NCI-H748 treated with DMSO at 0.1 percent for 48 hours (cell line): ENCODE measurements around the gene MRPL45.
"Not testable (repeated sequence)": the region's sequence is repeated elsewhere in the genome, so short reads cannot be mapped to it uniquely, and the experiment has no call there.

ENCODE experiments used
- DNase-seq: peaks from one replicate; lab custom pipeline; 2025; lab: John Stamatoyannopoulos, UW

MRPL45 gene

DNA sequence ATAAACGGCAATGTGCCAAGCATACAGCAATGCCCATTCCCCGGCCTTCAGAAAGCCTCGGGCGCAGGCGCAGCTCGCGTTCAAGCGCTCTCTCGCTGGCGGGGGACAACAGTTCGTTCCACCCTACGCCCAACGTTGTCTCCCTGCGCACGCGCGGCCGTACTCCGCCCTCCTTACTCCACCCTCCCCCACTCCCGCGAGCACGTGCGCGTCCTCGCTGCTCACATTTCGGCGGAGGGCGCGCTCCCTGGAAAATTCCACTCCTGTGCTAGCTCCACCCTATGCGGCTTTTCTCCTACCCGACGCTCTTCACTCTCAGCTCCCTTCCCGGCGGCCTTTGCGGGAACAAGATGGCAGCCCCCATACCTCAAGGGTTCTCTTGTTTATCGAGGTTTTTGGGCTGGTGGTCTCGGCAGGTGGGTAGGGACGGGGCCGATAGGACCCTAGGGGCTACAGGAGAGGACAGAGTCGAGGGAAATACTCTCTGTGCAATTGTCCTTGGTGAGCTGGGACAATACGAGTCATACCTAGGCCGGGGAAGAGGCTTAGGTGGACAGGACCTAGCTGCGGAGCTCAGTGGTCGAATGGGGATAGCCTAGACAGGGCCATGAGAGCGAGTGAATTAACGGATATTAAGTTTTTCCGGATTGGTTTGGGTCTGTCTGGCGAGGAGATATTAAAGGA is at the start of gene MRPL45:
MRPL45 (plus strand) TSS at position 335 of the 684 bp plus-strand sequence; CDS start at position 351, 16 bp downstream.
- peak; percentile 87 for DNase-seq

DNA sequence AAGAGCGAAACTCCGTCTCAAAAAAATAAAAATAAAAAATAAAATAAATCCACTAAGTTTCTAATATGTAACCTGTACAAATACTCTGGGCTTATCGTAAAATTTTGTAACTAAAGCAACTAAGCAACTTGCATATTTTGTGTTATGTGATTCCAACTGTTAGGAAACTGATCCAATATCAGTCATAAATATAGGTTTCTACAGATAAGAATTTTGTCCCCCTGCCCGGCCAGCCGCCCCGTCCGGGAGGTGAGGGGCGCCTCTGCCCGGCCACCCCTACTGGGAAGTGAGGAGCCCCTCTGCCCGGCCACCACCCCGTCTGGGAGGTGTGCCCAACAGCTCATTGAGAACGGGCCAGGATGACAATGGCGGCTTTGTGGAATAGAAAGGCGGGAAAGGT is 43.8 kb upstream of the MRPL45 start:
- DNase-seq: not testable (repeated sequence)

DNA sequence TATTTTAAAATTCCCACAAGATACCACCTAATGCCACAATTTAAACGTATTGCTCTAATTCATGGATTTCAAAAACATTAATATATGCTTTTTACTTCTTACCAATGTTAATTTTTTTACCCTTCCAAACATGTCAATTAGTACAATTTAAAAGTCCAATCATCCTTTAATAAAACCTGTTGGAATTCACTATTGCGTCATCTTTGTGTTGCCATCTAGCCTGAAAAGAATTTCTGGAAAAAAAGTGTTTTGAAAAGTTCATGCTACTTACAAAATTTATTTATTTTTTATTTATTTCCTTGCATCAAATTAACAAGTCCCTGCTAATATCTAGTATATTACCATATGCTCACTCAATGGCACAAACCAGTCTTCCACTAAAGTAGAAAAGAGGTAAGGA is 42.6 kb upstream of the MRPL45 start:
- DNase-seq: not testable (repeated sequence)

DNA sequence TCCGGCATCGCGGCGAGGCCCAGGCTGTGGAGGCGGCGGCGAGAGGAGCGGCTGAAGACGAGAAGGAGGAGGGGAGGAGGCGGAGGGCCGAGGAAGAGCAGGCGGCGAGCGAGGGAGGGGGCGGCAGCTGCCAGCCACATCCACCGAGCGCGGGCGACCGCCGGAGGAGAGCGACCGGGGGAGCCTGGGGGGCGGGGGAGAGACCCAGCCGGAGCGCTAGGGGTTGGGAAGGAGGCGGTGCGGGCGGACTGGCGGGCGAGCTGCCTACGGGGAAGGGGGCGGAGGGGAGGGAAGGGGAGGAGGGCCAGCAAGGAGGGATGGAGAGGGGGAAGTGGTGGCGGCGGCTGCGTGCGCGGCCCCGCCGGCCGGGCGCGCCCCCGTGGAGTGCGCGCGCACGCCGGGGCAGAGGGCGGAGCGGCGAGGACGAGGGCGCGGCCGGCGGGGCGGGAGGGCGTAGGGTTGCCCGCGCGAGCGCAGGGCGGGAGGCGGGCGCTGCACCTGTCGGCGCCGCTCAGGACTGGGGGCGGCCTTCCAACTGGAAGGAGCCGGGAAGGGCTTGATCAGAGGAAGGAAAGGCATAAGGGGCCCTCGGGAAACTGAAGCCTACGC is 39.9 kb upstream of the MRPL45 start:
- DNase-seq: peak; percentile 50

DNA sequence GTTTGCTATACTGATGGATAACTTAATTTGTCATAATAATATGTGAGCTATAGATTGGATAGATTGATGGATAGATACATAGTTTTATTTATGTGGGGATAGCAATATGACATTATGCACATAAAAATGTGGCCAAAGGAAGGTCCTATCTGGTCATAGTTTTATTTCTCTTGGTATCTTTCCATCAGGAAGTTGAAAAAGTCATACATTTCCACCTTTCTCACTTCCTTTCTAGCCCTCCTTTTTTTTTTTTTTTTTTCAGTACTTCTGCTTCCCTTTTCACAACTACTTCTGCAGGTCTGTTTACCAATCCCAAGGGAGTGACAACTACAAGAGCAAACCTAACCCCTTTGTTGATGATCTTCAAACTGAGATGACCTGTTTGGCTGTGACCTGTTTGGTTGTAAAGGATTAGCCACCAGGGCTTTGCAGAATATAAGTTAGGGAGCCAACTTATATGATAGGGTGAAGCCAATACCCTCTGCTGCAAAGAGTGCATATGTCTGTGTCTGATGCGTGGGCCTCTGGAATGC is 30.9 kb upstream of the MRPL45 start:
- not testable (repeated sequence) for DNase-seq

DNA sequence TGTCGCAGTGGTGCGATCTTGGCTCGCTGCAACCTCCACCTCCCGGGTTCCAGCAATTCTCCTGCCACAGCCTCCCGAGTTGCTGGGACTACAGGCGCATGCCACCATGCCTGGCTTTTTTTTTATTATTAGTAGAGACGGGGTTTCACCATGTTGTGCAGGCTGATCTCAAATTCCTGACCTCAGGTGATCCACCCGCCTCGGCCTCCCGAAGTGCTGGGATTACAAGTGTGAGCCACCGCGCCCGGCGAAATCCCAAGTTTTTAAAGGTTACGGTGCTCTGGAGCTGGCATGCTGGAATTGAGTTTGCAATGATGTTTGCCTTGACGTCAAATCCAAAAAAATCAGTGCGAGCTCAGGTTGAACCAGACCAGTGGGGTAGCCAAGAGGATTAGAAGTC is 30.4 kb upstream of the MRPL45 start:
- not testable (repeated sequence) for DNase-seq

DNA sequence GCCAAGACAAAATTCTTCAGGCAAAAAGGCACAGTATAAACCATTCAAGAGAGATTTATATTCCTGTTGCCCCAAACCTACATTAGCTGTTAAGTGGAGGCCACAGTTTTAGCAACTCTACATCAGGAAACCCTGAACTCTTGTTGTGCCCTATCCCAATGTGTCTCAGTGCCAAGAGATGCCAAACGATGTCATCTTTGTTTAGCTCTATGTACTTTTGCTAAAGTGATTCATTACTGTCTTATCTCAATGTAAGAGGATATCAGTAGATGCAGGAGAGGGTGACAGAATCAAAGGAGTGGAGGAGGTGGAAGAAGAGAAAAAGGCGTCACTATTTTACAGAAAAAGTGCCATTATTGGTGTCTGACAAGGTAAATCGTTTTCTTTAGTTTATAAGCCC is 28.8 kb upstream of the MRPL45 start:
- not testable (repeated sequence) for DNase-seq

DNA sequence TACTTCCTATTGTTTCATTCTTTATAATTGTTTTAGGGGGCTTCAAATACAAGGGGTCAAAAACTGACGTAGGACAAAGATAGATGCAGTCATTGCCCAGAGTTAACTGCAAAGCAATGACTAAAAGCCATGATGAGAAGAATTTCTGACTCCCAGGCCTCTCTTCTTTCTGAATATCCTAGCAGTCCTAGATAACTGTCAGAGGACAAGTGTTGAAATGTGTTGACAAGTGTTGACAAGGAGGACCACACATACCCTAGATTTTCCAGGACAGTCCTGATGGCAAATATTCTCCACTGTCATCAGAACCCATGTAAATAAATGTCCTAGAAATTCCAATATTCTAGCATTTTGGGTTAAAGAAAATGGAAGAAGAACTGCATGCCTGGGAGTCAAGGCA is 27.9 kb upstream of the MRPL45 start:
- not testable (repeated sequence) for DNase-seq

DNA sequence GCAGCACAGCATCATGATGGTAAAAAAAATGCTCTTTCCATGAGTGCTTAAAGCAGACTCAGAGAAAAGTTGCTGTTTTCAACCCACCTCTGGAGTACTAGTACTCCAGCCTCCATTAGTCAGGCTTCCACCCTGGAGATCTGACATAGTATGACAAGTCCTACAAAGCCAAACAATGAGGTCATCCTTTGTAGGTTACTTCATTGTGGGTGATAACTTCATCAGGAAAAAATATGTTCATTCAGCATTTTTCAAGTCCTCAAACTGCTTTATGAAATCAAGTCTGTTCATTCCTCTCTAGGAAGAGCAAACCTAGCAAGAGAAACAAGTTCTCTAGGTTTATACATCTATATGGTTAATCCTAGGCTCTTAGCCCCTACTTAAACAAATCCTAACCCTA is 27.4 kb upstream of the MRPL45 start:
- DNase-seq: not testable (repeated sequence)

DNA sequence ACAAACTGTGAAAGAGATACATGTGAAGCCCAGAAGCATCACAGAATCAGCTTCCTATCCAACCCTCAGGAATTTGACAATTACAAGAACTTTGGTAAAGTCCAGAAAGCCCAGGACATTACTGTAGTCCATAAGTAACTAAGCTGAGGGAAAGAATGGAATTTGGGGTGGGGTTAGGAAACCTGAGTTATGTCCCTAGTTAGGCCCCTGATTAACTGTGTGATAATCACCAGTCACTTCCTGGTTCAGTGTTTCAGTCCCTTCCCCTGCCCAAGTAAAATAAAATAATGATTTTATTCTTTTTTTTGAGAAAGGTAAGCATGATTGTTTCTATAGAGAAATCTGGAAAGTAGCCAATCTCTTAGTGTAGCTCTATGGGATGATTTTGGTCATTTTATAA is 11.0 kb upstream of the MRPL45 start:
- not testable (repeated sequence) for DNase-seq

DNA sequence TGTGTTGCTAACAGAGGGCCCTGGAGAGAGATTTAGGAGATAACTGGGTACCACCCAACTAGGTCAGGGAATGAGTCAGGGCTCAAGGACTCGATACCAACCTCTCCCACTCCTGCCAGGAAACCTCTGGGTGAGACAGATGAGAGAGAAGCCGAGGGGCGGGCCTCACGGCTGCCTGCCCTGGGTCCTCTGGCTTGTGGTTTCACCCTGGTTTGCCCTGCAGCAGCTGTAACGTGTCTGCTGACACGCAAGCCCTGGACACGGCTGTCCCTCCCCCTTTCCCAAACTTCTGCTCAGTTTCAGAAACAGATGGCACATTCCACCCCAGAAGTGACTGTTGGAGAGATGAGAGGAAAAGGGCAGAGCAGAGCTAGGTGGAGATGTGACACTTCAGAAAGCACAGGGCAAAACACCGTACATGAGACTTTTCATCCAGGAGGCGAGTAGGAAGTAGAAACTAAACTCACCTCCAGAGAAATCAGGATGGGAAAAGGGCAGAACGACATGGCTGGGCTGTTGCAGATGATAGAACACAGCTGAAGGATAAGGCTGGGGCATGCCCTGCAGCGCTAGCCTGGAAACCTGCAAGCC is 10.4 kb upstream of the MRPL45 start:
- DNase-seq: not testable (repeated sequence)

DNA sequence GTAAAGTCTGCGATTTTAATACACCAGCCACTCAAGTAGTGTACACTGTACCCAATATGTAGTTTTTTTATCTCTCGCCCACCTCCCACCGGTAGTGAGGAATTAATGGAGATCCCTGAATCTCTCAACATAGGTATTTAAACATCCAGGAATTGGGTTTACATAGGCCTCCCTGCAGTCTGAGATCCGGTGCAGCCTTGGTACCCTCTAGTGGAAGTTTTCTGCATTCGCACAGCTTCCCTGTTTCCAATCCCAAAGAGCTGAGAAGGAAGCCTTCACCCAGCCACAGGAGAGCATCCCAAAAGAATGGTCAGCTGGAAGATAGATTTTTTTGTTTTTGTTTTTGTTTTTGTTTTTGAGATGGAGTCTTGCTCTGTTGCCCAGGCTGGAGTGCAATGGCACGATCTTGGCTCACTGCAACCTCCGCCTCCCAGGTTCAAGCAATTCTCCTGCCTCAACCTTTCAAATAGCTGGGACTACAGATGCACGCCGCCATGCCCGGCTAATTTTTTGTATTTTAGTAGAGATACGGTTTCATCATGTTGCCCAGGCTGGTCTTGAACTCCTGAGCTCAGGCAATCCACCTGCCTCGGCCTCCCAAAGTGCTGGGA is 8.6 kb upstream of the MRPL45 start:
- not testable (repeated sequence) for DNase-seq

DNA sequence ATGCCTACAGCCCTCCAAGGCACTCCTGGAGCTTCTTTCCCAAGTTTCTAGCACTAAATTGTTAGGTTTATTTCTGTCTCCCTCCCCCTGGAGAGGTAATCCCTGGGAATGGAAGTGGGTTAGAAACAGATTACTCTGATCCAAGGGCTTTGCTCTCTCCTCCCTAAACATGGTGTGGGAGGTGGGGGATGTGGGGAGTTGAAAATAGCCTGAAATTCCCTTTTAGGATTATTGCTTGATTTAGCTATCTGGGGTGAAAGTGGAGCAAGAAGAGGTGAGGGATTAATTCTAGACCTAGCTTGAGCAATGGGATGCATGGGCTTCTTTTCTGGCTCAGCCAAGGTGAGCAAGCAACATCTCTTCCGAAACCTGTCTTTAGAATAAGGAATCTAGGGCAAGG is 7.2 kb upstream of the MRPL45 start:
- DNase-seq: not testable (repeated sequence)

DNA sequence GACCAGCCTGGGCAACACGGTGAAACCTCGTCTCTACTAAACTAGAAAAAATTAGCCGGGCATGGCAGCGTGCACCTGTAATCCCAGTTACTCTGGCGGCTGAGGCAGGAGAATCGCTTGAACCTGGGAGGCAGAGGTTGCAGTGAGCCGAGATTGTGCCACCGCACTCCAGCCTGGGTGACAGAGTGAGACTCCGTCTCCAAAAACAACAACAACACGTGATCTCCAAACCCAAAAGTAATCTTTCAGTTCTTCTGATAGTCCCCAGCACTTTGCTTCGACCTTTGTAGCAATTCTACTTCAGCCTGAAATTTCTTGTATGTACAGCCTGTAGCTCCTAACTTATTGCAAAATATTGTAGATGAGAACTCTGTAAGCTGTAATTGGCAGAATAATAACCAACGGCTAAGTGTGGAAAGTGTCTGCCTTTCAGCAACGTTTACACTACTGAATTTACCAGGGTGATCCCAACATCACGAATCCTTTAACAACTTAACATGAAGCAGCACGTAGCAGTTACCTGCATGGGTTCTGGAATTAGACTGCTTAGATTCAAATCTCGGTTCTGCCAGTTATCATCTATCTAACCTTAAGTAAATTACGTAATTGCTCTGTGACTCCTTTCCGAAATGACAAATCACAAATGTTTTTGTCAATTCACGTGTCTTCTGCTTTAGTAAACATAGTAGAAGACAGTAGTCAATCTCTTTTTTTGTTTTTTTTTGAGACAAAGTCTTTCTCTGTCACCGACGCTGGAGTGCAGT is 1.2 kb upstream of the MRPL45 start:
- DNase-seq: not testable (repeated sequence)

DNA sequence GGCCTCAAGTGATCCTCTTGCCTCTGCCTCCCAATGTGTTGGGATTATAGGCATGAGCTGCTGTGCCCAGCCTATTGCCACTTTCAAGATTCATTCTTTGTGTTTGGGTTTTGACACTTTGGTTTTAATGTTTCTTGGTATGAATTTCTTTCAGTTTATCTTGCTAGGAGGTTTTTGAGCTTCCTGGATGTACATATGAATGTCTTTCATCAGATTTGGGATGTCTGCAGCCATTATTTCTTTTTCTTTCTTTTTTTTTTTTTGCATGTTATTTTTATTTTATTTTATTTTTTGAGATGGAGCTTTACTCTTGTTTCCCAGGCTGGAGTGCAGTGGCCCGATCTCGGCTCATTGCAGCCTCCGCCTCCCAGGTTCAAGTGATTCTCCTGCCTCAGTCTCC is 18.5 kb downstream of the MRPL45 start:
- DNase-seq: no peak

DNA sequence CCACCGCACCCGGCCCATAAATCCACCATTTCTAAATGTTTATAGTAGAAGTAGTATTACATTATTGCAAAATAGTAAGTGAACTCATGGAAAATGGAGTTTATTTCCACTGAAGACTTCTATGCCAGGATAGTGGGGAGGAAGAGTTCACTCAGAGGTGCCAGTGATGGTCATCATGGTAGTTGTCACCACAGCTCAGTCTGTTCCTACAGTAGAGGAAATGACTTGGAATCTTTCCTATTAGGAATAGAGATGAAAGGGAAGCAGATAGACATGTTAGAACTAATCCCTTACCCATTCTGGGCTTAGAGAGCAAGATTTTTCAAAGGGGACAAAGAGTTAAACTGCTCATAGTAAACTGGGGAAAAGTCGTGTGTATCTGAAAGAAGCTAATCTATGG is 20.1 kb downstream of the MRPL45 start:
- no peak for DNase-seq

DNA sequence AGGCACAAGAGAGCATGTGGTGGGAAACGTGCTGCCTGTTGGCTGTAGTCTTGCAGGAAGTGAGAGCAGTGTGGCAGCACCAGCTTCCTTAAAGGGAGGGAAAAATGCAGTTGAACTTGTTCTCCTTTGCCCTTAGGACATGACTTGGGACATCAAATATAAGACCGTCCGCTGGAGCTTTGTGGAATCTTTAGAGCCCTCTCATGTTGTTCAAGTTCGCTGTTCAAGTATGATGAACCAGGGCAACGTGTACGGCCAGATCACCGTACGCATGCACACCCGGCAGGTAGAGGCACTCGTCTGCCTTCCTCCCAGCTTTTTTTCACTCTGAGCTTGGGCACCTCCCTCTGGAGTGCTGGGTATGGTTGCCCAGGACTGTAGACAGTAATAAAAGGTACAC is 23.5 kb downstream of the MRPL45 start:
- DNase-seq: no peak

DNA sequence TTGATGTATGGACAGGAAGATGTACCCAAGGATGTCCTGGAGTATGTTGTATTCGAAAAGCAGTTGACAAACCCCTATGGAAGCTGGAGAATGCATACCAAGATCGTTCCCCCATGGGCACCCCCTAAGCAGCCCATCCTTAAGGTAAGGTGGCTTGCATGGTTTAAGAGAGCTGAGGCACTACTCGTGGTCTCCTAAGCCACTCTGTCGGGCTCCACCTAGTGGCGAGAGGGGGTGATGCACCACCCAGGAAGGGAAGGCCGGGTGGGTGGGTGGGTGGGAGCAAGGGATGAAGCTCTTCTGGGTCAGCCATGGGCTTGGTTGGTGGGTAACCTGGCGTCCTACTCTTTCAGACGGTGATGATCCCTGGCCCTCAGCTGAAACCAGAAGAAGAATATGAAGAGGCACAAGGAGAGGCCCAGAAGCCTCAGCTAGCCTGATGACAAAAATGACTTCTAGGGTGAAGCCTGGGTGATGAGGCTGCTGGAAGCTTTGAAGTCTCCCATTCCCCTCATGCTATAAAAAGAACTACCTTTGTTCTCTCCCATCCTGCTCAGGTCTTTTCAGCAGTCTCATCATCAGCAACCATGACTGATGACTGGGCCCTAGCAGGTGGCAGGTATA is 25.3 kb downstream of the MRPL45 start:
- DNase-seq: peak; percentile 2

DNA sequence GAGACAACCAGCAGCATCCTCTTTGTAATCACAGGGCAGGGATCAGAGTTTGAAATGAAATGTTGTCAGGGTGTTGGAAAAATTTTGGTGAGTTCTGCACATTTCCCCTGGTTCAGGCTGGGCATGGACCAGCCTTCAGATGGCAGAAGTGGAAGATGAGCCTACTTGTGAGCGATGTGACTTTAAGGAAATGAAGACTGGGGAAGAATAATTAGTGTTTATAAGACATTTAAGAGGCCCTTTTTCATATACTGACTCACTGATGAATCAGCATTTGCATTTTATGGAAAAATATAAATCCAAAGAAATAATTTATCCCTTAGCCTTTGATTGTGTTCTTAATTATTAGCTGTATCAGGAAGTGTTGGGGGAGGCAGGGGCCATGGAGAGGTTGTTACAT is 25.9 kb downstream of the MRPL45 start:
- no peak for DNase-seq

DNA sequence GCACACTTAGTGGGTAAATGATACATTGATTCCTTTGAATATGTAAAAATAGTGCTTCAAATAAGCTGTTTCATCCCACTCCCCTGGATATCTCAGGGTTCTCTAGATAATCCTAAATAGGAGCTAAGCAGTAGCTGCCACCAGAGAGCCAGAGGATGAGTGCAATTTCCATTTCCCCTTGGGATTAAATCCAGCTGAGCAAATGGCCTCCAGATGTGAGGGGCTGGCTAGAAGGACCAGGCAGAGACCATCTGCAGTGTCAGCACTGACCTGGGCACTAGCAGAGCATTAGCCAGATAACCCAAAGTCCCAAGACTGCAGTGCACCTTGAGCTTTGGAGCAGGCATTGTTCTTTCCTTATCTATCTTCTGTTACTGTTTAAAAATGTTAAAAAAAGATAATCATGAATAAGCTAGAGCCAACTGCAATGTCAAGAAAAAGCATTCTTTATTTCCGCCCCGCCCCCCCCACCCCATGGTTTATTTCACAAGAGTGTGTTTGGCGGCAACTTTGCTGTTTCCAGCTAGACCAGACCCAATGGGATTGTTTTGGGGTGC is 27.3 kb downstream of the MRPL45 start:
- DNase-seq: no peak

DNA sequence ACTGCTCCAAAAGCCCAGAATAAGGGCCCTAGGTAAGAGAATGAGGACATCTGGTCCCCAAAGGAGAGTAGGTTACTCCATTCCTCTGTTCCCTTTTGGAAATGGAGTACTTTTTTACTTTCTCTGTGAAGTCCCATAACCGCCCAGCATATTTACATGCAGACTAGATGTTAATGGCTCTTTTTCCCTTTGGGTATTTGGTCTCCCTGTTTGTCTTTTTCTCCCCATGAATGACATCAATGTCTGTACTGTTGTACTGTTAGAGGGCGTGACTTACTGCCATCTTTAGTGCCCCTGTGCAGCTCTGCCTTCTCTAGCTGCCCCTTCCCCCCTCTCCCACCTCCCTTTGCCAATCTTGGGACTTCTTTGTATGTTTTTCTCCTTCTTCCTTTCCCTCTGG is 27.8 kb downstream of the MRPL45 start:
- no peak for DNase-seq
